ENCODE results near the gene SCGB1C1. TPM values are rescaled to one million over a fixed set of nuclear protein-coding genes. Genes with fewer than 3 reads are reported as not detected.
A peak's percentile ranks its signal among the peaks of the same experiment; 100 is the strongest.
"Not testable (repeated sequence)": the region's sequence is repeated elsewhere in the genome, so short reads cannot be mapped to it uniquely, and the experiment has no call there.

The SCGB1C1 gene
- total and polyA plus RNA-seq, 7 donors: not detected

DNA sequence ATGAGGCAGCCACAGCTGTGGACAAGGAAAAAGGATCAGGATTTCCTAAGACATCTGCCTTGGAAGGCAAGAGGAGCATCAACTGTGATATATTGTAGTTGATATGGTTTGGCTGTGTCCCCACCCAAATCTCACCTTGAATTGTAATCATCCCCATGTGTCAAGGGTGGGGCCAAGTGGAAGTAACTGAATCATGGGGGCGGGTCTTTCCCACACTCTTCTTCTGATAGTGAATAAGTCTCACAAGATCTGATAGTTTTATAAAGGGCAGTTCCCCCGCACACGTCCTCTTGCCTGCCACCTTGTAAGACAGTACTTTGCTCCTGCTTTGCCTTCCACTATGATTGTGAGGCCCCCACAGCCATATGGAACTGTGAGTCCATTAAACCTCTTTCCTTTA lies 24.8 kb downstream of the SCGB1C1 start:
- Histone ChIP-seq H3K4me1 (no peaks in the 10 kb centered on the region), H3K36me3 (peaks cover 21 to 64% (median 34%) of the 10 kb centered on the region in 4 donors), H3K4me3 (no peak overlapping the region), H3K27me3 (no peaks in the 10 kb centered on the region), H3K9me3 (no peaks in the 10 kb centered on the region), H3K27ac (no peak overlapping the region)
- intact Hi-C loops (cut with DNase I): no loop called here
- DNase-seq: peak; percentile 20
- 82 to 97% methylated on average over 3 of the region's 3 CpGs for WGBS, 2 donors
- TF ChIP-seq EP300 (IDR thresholded peaks at IDR 0.05) (no peak), POLR2AphosphoS5 (IDR thresholded peaks at IDR 0.05) (no peak), POLR2A (IDR thresholded peaks at IDR 0.05) (no peak)
- TF ChIP-seq, protein P1, sequence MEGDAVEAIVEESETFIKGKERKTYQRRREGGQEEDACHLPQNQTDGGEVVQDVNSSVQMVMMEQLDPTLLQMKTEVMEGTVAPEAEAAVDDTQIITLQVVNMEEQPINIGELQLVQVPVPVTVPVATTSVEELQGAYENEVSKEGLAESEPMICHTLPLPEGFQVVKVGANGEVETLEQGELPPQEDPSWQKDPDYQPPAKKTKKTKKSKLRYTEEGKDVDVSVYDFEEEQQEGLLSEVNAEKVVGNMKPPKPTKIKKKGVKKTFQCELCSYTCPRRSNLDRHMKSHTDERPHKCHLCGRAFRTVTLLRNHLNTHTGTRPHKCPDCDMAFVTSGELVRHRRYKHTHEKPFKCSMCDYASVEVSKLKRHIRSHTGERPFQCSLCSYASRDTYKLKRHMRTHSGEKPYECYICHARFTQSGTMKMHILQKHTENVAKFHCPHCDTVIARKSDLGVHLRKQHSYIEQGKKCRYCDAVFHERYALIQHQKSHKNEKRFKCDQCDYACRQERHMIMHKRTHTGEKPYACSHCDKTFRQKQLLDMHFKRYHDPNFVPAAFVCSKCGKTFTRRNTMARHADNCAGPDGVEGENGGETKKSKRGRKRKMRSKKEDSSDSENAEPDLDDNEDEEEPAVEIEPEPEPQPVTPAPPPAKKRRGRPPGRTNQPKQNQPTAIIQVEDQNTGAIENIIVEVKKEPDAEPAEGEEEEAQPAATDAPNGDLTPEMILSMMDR (IDR thresholded peaks at IDR 0.05): no peak

DNA sequence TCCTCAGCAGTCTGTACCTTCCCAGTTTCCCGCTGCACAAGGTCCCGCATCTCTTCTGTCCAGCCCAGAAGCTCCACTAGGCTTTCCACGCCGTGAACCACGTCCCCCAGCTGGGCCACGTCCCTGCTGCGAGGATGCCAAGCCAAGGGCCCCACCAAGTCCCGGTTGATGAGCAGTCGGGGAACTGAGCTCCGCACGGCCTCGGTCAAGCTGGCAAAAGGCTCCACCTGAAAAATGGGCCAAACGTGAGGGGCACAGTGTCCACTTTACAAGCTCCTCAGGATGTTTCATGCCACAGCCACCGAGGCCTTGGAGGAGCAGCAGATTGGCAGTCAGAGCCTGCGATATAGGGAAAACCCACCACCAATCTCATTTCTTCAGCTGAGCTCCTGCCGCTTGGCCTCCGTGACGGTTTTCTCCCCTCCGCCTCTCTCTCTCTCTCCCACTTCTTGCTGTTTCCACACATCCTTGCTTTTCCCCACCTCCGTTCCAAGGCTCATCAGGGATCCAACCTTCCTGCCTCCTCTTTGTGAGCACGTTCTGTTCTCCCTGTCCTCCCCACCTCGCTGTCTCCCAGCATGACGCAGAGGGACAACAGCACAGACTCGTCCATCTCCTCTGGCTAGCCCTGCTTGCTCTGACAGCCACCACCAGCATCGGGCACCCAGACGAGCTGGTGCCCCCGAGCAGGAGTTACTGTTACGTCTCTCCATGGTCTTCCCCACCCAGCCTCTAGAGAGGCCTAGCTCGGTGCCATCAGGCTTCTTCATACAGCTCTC lies 26.1 kb downstream of the SCGB1C1 start:
- intact Hi-C loops (cut with DNase I): no loop called here
- Histone ChIP-seq H3K27ac (no peak overlapping the region), H3K4me3 (no peak overlapping the region), H3K36me3 (peaks cover 13 to 51% (median 22%) of the 10 kb centered on the region in 4 donors), H3K4me1 (no peaks in the 10 kb centered on the region), H3K9me3 (no peaks in the 10 kb centered on the region), H3K27me3 (no peaks in the 10 kb centered on the region)
- WGBS, 2 donors: 92 to 95% methylated on average over 29 of the region's 29 CpGs
- DNase-seq: peak; percentile 54
- no peak for TF ChIP-seq EP300 (IDR thresholded peaks at IDR 0.05)
- no peak for TF ChIP-seq POLR2A (IDR thresholded peaks at IDR 0.05)
- TF ChIP-seq, protein P1 (IDR thresholded peaks at IDR 0.05): no peak
- no peak for TF ChIP-seq POLR2AphosphoS5 (IDR thresholded peaks at IDR 0.05)

GRCh38 chr11:220641-221215 lies 27.9 kb downstream of the SCGB1C1 start:
- H3K4me3 ChIP-seq; H3K9me3 ChIP-seq; H3K4me1 ChIP-seq; H3K27me3 ChIP-seq; intact Hi-C loops (cut with DNase I): not testable (repeated sequence)
- DNase-seq: peak; percentile 4
- Histone ChIP-seq H3K36me3 (peaks cover under 1 to 41% (median 8%) of the 10 kb centered on the region in 4 donors), H3K27ac (peak overlapping the region in 2 of 4 donors; percentile 54 to 84)
- whole genome bisulfite sequencing, 2 donors: 89 to 92% methylated on average over 2 of the region's 3 CpGs

DNA sequence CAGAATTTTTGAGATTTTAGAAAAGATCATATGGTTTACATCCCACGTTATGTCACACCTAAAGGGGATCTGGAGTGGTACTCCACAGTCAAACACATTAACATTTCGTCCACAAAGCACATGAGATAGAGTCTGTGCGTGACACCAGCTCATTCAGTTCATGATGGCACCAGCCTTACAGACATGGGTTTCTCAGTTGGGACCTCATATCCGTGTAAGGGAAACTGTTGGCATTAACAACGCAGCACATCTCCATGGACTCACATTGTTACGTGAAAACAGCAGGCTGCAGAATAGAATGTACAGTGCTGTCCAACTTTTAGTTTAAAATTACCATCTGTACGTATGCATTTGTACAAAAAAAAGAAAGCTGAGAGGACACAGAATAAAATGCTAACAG lies 28.7 kb downstream of the SCGB1C1 start:
- H3K9me3 ChIP-seq: no peaks in the 10 kb centered on the region
- peak; percentile 7 for DNase-seq
- TF ChIP-seq, protein P1 (IDR thresholded peaks at IDR 0.05): no peak
- TF ChIP-seq POLR2A (IDR thresholded peaks at IDR 0.05) (no peak), POLR2AphosphoS5 (IDR thresholded peaks at IDR 0.05) (no peak), EP300 (IDR thresholded peaks at IDR 0.05) (no peak)
- 85 to 90% methylated on average over 7 of the region's 7 CpGs for WGBS, 2 donors
- H3K36me3 ChIP-seq: peaks cover 0 to 37% (median 2%) of the 10 kb centered on the region in 4 donors
- intact Hi-C loops (cut with DNase I): no loop called here
- H3K4me1 ChIP-seq: no peaks in the 10 kb centered on the region
- no peak overlapping the region for H3K4me3 ChIP-seq
- H3K27ac ChIP-seq: peak overlapping the region in 2 of 4 donors; percentile 54 to 84
- H3K27me3 ChIP-seq: no peaks in the 10 kb centered on the region

- intact Hi-C loops (cut with DNase I): no loop called here
- Histone ChIP-seq H3K36me3 (peaks cover 0 to 36% (median 2%) of the 10 kb centered on the region in 4 donors), H3K27ac (peak overlapping the region in 3 of 4 donors; percentile 26 to 84 (median 66)), H3K4me3 (no peak overlapping the region), H3K9me3 (no peaks in the 10 kb centered on the region), H3K27me3 (no peaks in the 10 kb centered on the region), H3K4me1 (no peaks in the 10 kb centered on the region)
- DNase-seq: peak; percentile 62
- TF ChIP-seq, protein P1 (IDR thresholded peaks at IDR 0.05): no peak
- TF ChIP-seq POLR2A (IDR thresholded peaks at IDR 0.05) (no peak), EP300 (IDR thresholded peaks at IDR 0.05) (no peak), POLR2AphosphoS5 (IDR thresholded peaks at IDR 0.05) (no peak)
- WGBS, 2 donors: 93 to 94% methylated on average over 14 of the region's 14 CpGs
Observed at GRCh38 chr11:221998-222789, 29.3 kb downstream of the SCGB1C1 start.

Data from sigmoid colon (tissue), 7 donors.